Epithelial cell of esophagus (primary cell): Measurements from ENCODE around the gene SLC25A1.

ENCODE experiments used
- DNase-seq: peaks from one replicate; pipeline ENCODE4 v3.0.0; 2010; ENCODE audit warnings: low read depth
- H3K4me3 ChIP-seq: 2 replicates; pipeline ENCODE4 v1.5.1; 2011; ENCODE audit warnings: mild to moderate bottlenecking, low read length, control low read depth
- TF ChIP-seq, protein P1 (sequence below): IDR thresholded peaks from 2 replicates; pipeline ENCODE4 v1.5.1; 2011; ENCODE audit warnings: low read depth, mild to moderate bottlenecking, low read length, control low read depth, inconsistent platforms; ENCODE audit not compliant: insufficient read depth; ENCODE audit errors: missing control alignments

Gene SLC25A1

DNA sequence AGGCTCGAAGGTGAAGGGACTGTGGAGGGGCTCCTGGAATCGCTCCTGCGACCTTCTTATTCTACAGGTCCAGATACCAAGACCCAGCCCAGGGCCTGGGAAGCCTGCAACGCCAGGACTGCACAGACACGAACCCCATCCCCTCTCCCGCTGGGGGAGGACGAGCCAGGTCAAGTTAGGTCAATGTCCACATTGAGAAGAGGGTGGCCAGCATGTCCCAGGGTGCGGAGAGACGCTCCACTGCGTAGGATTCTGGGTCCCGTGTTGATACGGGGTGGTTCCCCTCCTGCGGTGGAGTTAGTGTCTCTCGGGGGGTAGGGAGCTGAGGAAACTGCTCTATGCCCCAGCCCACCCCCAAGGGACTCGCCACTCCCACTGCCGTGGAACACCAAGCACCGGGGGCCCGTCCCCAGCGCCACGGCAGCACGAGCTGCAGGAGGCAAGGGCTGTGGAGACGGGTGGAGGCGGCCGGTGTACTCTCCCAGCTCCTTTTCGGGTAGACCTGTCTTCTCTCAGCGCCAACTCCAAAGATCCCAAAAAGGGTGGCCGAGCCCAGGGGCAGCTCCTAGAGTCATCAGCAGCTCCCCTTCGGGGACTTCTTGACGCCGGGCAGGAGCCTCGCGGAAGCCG is 30.0 kb downstream of the SLC25A1 start:
- DNase-seq = no peak
- TF ChIP-seq, protein P1, sequence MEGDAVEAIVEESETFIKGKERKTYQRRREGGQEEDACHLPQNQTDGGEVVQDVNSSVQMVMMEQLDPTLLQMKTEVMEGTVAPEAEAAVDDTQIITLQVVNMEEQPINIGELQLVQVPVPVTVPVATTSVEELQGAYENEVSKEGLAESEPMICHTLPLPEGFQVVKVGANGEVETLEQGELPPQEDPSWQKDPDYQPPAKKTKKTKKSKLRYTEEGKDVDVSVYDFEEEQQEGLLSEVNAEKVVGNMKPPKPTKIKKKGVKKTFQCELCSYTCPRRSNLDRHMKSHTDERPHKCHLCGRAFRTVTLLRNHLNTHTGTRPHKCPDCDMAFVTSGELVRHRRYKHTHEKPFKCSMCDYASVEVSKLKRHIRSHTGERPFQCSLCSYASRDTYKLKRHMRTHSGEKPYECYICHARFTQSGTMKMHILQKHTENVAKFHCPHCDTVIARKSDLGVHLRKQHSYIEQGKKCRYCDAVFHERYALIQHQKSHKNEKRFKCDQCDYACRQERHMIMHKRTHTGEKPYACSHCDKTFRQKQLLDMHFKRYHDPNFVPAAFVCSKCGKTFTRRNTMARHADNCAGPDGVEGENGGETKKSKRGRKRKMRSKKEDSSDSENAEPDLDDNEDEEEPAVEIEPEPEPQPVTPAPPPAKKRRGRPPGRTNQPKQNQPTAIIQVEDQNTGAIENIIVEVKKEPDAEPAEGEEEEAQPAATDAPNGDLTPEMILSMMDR = no peak
- no peak overlapping the region for H3K4me3 ChIP-seq

DNA sequence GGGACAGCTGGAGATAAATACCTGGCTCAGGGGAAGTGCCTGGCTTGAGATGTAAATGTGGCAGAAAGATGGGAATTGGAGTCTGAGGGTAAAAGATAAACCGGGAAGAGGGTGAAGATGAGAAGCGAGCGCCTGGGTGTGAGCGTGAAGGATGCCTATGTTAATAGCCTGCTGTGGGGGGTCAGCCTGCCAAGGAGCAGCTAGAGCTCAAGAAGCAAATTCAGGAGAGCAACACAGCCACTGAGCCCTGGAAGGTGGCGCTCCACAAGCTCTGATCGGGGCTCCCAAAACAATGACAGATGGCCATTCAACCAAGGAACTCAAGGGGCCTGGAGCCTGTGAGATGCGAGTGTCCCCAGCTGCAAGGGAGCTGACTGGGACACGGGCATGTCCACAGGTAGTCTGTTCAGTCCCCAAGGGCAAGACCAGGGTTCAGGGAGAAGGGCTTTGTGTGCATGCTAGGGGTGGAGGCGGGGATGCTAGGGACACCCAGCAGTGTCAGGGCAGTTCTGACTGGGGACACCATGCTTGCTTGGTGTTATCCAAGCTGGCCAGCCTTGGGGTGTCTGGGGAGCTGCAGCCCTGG is 31.2 kb downstream of the SLC25A1 start:
- TF ChIP-seq, protein P1 = no peak
- no peak for DNase-seq
- no peak overlapping the region for H3K4me3 ChIP-seq

DNA sequence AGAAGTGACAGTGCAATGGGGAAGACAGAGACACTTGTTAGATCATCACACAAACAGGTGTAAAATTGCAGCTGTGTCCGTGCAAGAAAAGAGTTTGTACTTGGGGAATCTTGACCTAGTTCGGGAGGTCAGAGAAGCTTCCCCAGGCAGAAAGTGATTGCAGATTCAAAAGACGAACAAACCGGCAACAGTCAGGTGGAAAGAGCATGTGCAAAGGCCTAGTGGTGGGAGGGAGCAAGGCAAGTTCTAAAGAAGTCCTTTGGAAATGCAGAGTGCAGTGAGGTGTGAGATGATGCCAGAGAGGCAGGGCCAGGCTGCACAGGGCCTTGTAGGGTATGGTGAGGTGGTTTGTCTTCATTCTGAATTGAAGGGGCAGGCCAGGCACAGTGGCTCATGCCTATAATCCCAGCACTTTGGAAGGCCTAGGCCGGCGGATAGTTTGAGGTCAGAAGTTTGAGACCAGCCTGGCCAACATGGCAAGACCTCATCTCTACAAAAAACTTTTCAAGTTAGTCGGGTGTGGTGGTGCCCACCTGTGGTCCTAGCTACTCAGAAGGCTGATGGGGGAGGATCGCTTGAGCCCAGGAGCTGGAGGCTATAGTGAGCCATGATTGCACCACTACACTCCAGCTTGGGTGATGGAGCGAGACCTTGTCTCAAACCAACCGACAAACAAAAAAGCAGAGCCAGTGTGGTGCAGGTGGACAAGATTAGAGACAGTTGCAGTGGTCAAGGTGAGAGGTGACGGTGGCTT is 32.1 kb downstream of the SLC25A1 start:
- no peak for DNase-seq
- no peak overlapping the region for H3K4me3 ChIP-seq
- TF ChIP-seq, protein P1 = no peak

DNA sequence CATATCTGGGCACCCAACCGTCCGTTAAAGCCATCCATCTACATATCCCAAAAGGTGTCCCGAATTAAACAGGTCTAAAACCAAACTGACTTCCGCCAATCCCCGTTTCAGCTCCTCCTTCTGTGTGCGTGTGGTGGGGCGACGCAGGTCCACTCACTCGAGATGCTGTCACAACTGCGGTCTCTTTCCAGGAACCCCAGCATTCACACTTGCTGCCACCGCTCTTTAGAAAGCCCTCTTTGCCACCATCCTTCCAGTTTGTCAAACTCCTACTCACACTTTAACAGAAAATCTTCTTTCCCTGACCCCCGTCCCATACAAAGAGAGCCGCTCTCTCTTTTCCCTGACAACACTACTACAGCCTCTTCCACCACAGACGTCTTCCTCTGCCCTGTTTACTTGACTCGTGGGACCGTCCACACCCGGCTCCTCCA is 34.6 kb downstream of the SLC25A1 start:
- H3K4me3 ChIP-seq = peak overlapping the region; percentile 99
- peak; percentile 42 for DNase-seq

DNA sequence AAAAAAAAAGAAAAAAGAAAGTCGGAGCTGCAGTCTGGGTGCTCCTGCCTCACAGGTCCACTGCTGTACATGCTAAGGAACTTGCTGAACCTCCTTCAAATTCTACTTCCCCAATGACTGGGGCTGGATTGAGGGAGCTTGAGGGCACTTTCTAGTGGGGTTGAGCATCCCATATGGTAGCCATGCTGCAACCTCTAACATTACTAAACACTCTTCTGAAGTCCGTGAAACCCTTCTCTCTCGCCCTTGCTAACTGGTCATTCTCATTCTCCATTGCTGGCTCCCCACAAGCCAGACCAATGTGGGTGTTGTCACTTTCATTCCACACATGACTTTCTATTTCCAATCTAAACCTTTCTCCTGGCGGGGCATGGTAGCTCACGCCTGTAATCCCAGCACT is 35.3 kb downstream of the SLC25A1 start:
- no peak for DNase-seq
- no peak overlapping the region for H3K4me3 ChIP-seq
- TF ChIP-seq, protein P1 = no peak

More for the DNA sequence above, 34.6 kb downstream of the SLC25A1 start:
- TF ChIP-seq, protein P1 = no peak

DNA sequence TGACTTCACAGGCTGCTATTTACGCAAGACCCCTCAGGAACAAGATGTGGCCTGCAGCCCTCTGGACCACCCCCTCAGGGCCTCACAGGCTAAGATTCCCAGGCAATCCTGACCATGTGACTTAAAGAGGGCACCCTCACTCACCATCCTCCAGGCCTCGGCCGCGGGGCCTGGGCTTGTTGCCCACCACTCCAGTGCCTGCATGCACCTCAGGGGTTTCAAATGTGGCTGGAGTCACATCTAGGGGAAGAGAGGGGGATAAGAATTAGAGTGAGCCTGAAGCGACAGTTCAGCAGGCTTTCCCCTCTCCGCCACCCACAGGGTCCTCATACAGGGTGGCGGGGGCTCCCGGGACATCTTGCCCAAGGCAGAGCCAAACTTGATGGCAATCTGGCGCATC is 36.1 kb downstream of the SLC25A1 start:
- no peak for DNase-seq
- H3K4me3 ChIP-seq = no peak overlapping the region
- TF ChIP-seq, protein P1 = no peak
